ENCODE data around the gene LRPAP1.

LRPAP1 gene

DNA sequence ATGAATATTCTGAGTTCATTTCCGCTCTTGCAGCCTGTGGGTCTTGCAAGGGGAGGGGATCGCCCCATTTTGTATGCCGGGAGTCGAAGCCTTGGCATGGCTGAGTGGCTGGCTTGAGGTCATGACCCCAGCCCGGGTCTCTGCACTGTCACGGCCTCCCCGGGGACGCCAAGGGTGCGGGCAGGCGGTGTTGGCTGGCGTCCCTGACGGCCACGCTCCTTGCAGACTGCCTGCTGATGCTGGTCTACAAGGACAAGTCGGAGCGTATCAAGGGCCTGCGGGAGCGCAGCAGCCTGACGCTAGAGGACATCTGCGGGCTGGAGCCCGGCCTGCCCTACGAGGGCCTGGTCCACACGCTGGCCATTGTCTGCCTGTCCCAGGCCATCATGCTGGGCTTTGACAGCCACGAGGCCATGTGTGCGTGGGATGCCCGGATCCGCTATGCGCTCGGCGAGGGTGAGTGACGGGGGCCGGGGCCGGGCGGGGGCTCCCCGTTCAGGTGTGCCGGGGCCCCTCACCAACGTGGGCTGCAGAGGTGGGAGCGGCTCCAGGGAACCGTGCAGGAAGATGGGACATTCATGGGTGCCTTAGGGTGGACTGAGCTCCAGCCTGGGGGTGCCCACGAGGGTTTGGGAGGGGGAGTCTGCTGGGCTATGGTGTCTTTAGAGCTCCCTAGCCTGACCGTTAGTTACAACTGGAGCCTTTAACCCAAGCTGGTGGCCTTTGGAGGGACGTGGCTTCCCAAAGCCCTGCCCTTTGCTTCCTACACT, 58.9 kb downstream of the LRPAP1 start:
- H3K4me1 ChIP-seq (ENCODE audit: control insufficient read depth, insufficient read depth, low read depth, low read length): peaks cover 17% of the 10 kb centered on the region
- H3K23ac ChIP-seq (ENCODE audit: low read length in 2 of 2): no peak overlapping the region
- no peak overlapping the region for H2AFZ ChIP-seq (ENCODE audit: low read depth, low read length)
- no peak overlapping the region for H3K9ac ChIP-seq (ENCODE audit: low read length)
- H2BK5ac ChIP-seq (ENCODE audit: low read depth, low read length, poor library complexity, severe bottlenecking): no peak overlapping the region
- H3K9me3 ChIP-seq (ENCODE audit: control insufficient read depth, low read length): no peaks in the 10 kb centered on the region
- no peak for DNase-seq
- peak overlapping the region; percentile 52 for H4K91ac ChIP-seq (ENCODE audit: low read length)
- H2BK15ac ChIP-seq (ENCODE audit: low read depth, poor library complexity, severe bottlenecking): no peak overlapping the region
- H3K79me1 ChIP-seq (replicated peaks; ENCODE audit: low read length, poor library complexity, severe bottlenecking): no peaks in the 10 kb centered on the region
- no peak overlapping the region for H3K27ac ChIP-seq (ENCODE audit: low read length, poor library complexity, severe bottlenecking)
- peaks cover 17 to 58% of the 10 kb centered on the region in 2 experiments for H3K27me3 ChIP-seq (ENCODE audit: control insufficient read depth in 1 of 2, insufficient read depth in 1 of 2, low read length in 2 of 2)
- no peak overlapping the region for H3K18ac ChIP-seq (ENCODE audit: low read depth in 1 of 2, low read length in 2 of 2)
- WGBS: 81% methylated on average over 41 of the region's 41 CpGs
- H3K14ac ChIP-seq (ENCODE audit: low read length in 2 of 2): no peak overlapping the region
- no peak overlapping the region for H2AK5ac ChIP-seq (ENCODE audit: low read length, severe bottlenecking)
- no peak overlapping the region for H2BK120ac ChIP-seq (ENCODE audit: low read depth, low read length)
- no peak overlapping the region for H2BK12ac ChIP-seq (ENCODE audit: low read length in 2 of 2)
- no peak overlapping the region for H3K4me3 ChIP-seq (ENCODE audit: insufficient read depth in 1 of 2, low read depth in 1 of 2, low read length in 2 of 2)
- no peaks in the 10 kb centered on the region for H3K36me3 ChIP-seq (ENCODE audit: control insufficient read depth in 1 of 2, insufficient read depth in 2 of 2, low read depth in 1 of 2, low read length in 2 of 2)
- H3K4me2 ChIP-seq (ENCODE audit: low read length, poor library complexity, severe bottlenecking): no peak overlapping the region
- no peak overlapping the region for H3K4ac ChIP-seq (ENCODE audit: low read depth in 1 of 2, low read length in 2 of 2)
- H4K8ac ChIP-seq (ENCODE audit: low read length): no peak overlapping the region

- Histone ChIP-seq H2AK5ac (ENCODE audit: low read length, severe bottlenecking) (no peak overlapping the region), H2AFZ (ENCODE audit: low read depth, low read length) (no peak overlapping the region), H3K4me1 (ENCODE audit: control insufficient read depth, insufficient read depth, low read depth, low read length) (peaks cover 9% of the 10 kb centered on the region), H3K9ac (ENCODE audit: low read length) (no peak overlapping the region), H2BK120ac (ENCODE audit: low read depth, low read length) (no peak overlapping the region), H3K27me3 (ENCODE audit: control insufficient read depth in 1 of 2, insufficient read depth in 1 of 2, low read length in 2 of 2) (peaks cover 17 to 54% of the 10 kb centered on the region in 2 experiments), H3K27ac (ENCODE audit: low read length, poor library complexity, severe bottlenecking) (no peak overlapping the region), H2BK5ac (ENCODE audit: low read depth, low read length, poor library complexity, severe bottlenecking) (no peak overlapping the region), H3K4me3 (ENCODE audit: insufficient read depth in 1 of 2, low read depth in 1 of 2, low read length in 2 of 2) (no peak overlapping the region), H3K4ac (ENCODE audit: low read depth in 1 of 2, low read length in 2 of 2) (no peak overlapping the region), H3K9me3 (ENCODE audit: control insufficient read depth, low read length) (no peaks in the 10 kb centered on the region), H4K91ac (ENCODE audit: low read length) (no peak overlapping the region), H4K8ac (ENCODE audit: low read length) (no peak overlapping the region), H3K79me1 (replicated peaks; ENCODE audit: low read length, poor library complexity, severe bottlenecking) (no peaks in the 10 kb centered on the region), H3K4me2 (ENCODE audit: low read length, poor library complexity, severe bottlenecking) (no peak overlapping the region), H3K14ac (ENCODE audit: low read length in 2 of 2) (no peak overlapping the region), H2BK15ac (ENCODE audit: low read depth, poor library complexity, severe bottlenecking) (no peak overlapping the region), H3K18ac (ENCODE audit: low read depth in 1 of 2, low read length in 2 of 2) (no peak overlapping the region), H2BK12ac (ENCODE audit: low read length in 2 of 2) (no peak overlapping the region), H3K36me3 (ENCODE audit: control insufficient read depth in 1 of 2, insufficient read depth in 2 of 2, low read depth in 1 of 2, low read length in 2 of 2) (no peaks in the 10 kb centered on the region), H3K23ac (ENCODE audit: low read length in 2 of 2) (no peak overlapping the region)
- DNase-seq: no peak
- WGBS: 89% methylated on average over 27 of the region's 27 CpGs
These were observed 59.6 kb downstream of the LRPAP1 start for GRCh38 chr4:3472411-3473141.

DNA sequence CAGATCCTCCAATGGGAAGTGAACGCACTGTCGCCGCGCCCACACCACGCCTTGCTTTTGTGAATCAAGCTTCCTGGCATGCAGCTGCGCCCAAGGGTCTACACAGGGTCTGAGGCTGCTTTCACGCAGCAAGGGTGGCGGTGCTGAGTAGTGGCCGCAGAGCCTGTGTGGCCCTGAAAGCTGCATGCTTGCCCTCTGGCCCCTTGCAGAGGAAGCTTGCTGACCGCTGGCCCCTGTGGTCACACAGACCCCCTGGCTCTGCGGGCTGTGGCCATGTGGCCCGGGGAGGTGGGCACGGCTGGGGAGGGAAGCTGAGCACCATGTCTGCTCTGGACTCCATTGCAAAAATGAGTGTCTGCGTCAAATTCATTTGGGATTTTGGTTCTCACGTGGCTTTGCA, 60.3 kb downstream of the LRPAP1 start:
- no peak overlapping the region for H3K23ac ChIP-seq (ENCODE audit: low read length in 2 of 2)

GRCh38 chr4:3471098-3471760, 61.0 kb downstream of the LRPAP1 start:
- 92% methylated on average over 23 of the region's 23 CpGs for WGBS

More for the DNA sequence above, 60.3 kb downstream of the LRPAP1 start:
- no peaks in the 10 kb centered on the region for H3K36me3 ChIP-seq (ENCODE audit: control insufficient read depth in 1 of 2, insufficient read depth in 2 of 2, low read depth in 1 of 2, low read length in 2 of 2)
- H3K27me3 ChIP-seq (ENCODE audit: control insufficient read depth in 1 of 2, insufficient read depth in 1 of 2, low read length in 2 of 2): peaks cover 17 to 51% of the 10 kb centered on the region in 2 experiments
- H3K9me3 ChIP-seq (ENCODE audit: control insufficient read depth, low read length): no peaks in the 10 kb centered on the region
- no peak overlapping the region for H2BK120ac ChIP-seq (ENCODE audit: low read depth, low read length)
- peaks cover 6% of the 10 kb centered on the region for H3K4me1 ChIP-seq (ENCODE audit: control insufficient read depth, insufficient read depth, low read depth, low read length)
- H2BK12ac ChIP-seq (ENCODE audit: low read length in 2 of 2): no peak overlapping the region
- H2BK15ac ChIP-seq (ENCODE audit: low read depth, poor library complexity, severe bottlenecking): no peak overlapping the region
- H3K4me3 ChIP-seq (ENCODE audit: insufficient read depth in 1 of 2, low read depth in 1 of 2, low read length in 2 of 2): no peak overlapping the region
- WGBS: 88% methylated on average over 15 of the region's 15 CpGs
- no peak for DNase-seq
- no peak overlapping the region for H3K18ac ChIP-seq (ENCODE audit: low read depth in 1 of 2, low read length in 2 of 2)
- no peak overlapping the region for H3K9ac ChIP-seq (ENCODE audit: low read length)
- H3K79me1 ChIP-seq (replicated peaks; ENCODE audit: low read length, poor library complexity, severe bottlenecking): no peaks in the 10 kb centered on the region
- no peak overlapping the region for H2BK5ac ChIP-seq (ENCODE audit: low read depth, low read length, poor library complexity, severe bottlenecking)
- H2AFZ ChIP-seq (ENCODE audit: low read depth, low read length): no peak overlapping the region
- no peak overlapping the region for H4K8ac ChIP-seq (ENCODE audit: low read length)
- no peak overlapping the region for H3K4ac ChIP-seq (ENCODE audit: low read depth in 1 of 2, low read length in 2 of 2)
- H4K91ac ChIP-seq (ENCODE audit: low read length): no peak overlapping the region
- no peak overlapping the region for H3K14ac ChIP-seq (ENCODE audit: low read length in 2 of 2)
- no peak overlapping the region for H3K27ac ChIP-seq (ENCODE audit: low read length, poor library complexity, severe bottlenecking)
- no peak overlapping the region for H2AK5ac ChIP-seq (ENCODE audit: low read length, severe bottlenecking)
- no peak overlapping the region for H3K4me2 ChIP-seq (ENCODE audit: low read length, poor library complexity, severe bottlenecking)

More at GRCh38 chr4:3471098-3471760, 61.0 kb downstream of the LRPAP1 start:
- no peak overlapping the region for H3K4me2 ChIP-seq (ENCODE audit: low read length, poor library complexity, severe bottlenecking)
- H2AFZ ChIP-seq (ENCODE audit: low read depth, low read length): no peak overlapping the region
- no peak overlapping the region for H2BK120ac ChIP-seq (ENCODE audit: low read depth, low read length)
- H3K23ac ChIP-seq (ENCODE audit: low read length in 2 of 2): peak overlapping the region in 1 of 2 experiments; percentile 34
- no peak overlapping the region for H2AK5ac ChIP-seq (ENCODE audit: low read length, severe bottlenecking)
- H3K9ac ChIP-seq (ENCODE audit: low read length): no peak overlapping the region
- H3K18ac ChIP-seq (ENCODE audit: low read depth in 1 of 2, low read length in 2 of 2): no peak overlapping the region
- DNase-seq: no peak
- H2BK15ac ChIP-seq (ENCODE audit: low read depth, poor library complexity, severe bottlenecking): no peak overlapping the region
- H3K9me3 ChIP-seq (ENCODE audit: control insufficient read depth, low read length): no peaks in the 10 kb centered on the region
- no peaks in the 10 kb centered on the region for H3K36me3 ChIP-seq (ENCODE audit: control insufficient read depth in 1 of 2, insufficient read depth in 2 of 2, low read depth in 1 of 2, low read length in 2 of 2)
- no peak overlapping the region for H4K91ac ChIP-seq (ENCODE audit: low read length)
- H4K8ac ChIP-seq (ENCODE audit: low read length): no peak overlapping the region
- H3K4ac ChIP-seq (ENCODE audit: low read depth in 1 of 2, low read length in 2 of 2): no peak overlapping the region
- H3K27me3 ChIP-seq (ENCODE audit: control insufficient read depth in 1 of 2, insufficient read depth in 1 of 2, low read length in 2 of 2): peaks cover 17 to 51% of the 10 kb centered on the region in 2 experiments
- H3K4me3 ChIP-seq (ENCODE audit: insufficient read depth in 1 of 2, low read depth in 1 of 2, low read length in 2 of 2): no peak overlapping the region
- H3K4me1 ChIP-seq (ENCODE audit: control insufficient read depth, insufficient read depth, low read depth, low read length): peaks cover 6% of the 10 kb centered on the region
- no peak overlapping the region for H2BK5ac ChIP-seq (ENCODE audit: low read depth, low read length, poor library complexity, severe bottlenecking)
- no peaks in the 10 kb centered on the region for H3K79me1 ChIP-seq (replicated peaks; ENCODE audit: low read length, poor library complexity, severe bottlenecking)
- H3K27ac ChIP-seq (ENCODE audit: low read length, poor library complexity, severe bottlenecking): no peak overlapping the region
- no peak overlapping the region for H2BK12ac ChIP-seq (ENCODE audit: low read length in 2 of 2)
- H3K14ac ChIP-seq (ENCODE audit: low read length in 2 of 2): no peak overlapping the region

Data from mesenchymal stem cell (in vitro differentiated cells and primary cell).